ENCODE measurements around the gene HIC1. TPM values are rescaled to one million over a fixed set of nuclear protein-coding genes. Genes with fewer than 3 reads are reported as not detected.

The HIC1 gene
- total RNA-seq, 1 donor from 2014 or later, result 21.6 TPM

GRCh38 chr17:2034806-2035540 lies 19.9 kb upstream of the HIC1 start:
- no peak overlapping the region for H3K27ac Mint-ChIP-seq
- no peak for TF ChIP-seq CTCF (conservative IDR thresholded peaks at IDR 0.05)
- H3K4me3 Mint-ChIP-seq, result no peak overlapping the region
- H3K9me3 Mint-ChIP-seq, result no peaks in the 10 kb centered on the region
- H3K36me3 Mint-ChIP-seq, result peaks cover 4% of the 10 kb centered on the region
- DNase-seq (ENCODE audit: extremely low spot score, unreplicated experiment), result no peak
- H3K27me3 Mint-ChIP-seq, result peaks cover 4% of the 10 kb centered on the region
- peaks cover 14% of the 10 kb centered on the region for H3K4me1 Mint-ChIP-seq (ENCODE audit: unreplicated experiment)

GRCh38 chr17:2035541-2036488 lies 19.1 kb upstream of the HIC1 start:
- TF ChIP-seq CTCF (conservative IDR thresholded peaks at IDR 0.05), result no peak
- Mint-ChIP-seq H3K27me3 (no peaks in the 10 kb centered on the region), H3K36me3 (peaks cover 4% of the 10 kb centered on the region), H3K9me3 (no peaks in the 10 kb centered on the region), H3K27ac (no peak overlapping the region), H3K4me1 (ENCODE audit: unreplicated experiment) (peaks cover 9% of the 10 kb centered on the region), H3K4me3 (no peak overlapping the region)
- DNase-seq (ENCODE audit: extremely low spot score, unreplicated experiment), result no peak

GRCh38 chr17:2037155-2037554 lies 17.7 kb upstream of the HIC1 start:
- peaks cover 7% of the 10 kb centered on the region for H3K4me1 Mint-ChIP-seq (ENCODE audit: unreplicated experiment)
- H3K4me3 Mint-ChIP-seq, result no peak overlapping the region
- no peak overlapping the region for H3K27ac Mint-ChIP-seq
- H3K9me3 Mint-ChIP-seq, result no peaks in the 10 kb centered on the region
- no peak for TF ChIP-seq CTCF (conservative IDR thresholded peaks at IDR 0.05)
- no peaks in the 10 kb centered on the region for H3K27me3 Mint-ChIP-seq
- DNase-seq (ENCODE audit: extremely low spot score, unreplicated experiment), result no peak
- peaks cover 4% of the 10 kb centered on the region for H3K36me3 Mint-ChIP-seq

DNA sequence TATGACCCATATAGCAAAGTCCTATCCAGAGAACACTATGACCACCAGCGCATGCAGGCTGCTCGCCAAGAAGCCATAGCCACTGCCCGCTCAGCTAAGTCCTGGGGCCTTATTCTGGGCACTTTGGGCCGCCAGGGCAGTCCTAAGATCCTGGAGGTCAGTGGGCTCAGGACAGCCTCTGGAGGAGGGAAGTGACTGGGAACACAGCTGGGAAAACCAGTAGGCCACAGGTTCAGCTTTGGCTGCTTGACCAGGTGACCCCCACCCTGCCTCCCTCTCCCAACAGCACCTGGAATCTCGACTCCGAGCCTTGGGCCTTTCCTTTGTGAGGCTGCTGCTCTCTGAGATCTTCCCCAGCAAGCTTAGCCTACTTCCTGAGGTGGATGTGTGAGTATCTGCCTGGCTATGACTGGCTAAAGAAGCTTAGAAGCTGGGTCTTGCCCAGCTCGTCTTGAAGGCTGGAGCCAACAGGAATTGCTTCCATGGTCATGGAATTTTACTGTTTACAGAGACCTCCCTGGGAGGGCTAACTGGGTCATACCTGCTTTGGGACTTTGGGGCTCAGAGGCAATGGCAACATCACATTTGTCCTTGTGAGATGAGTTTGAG lies 14.6 kb upstream of the HIC1 start:
- no peak for DNase-seq (ENCODE audit: extremely low spot score, unreplicated experiment)
- H3K27me3 Mint-ChIP-seq, result no peaks in the 10 kb centered on the region
- H3K27ac Mint-ChIP-seq, result peak overlapping the region; percentile 76
- TF ChIP-seq CTCF (conservative IDR thresholded peaks at IDR 0.05), result no peak
- peak overlapping the region; percentile 95 for H3K4me3 Mint-ChIP-seq
- peaks cover 12% of the 10 kb centered on the region for H3K36me3 Mint-ChIP-seq
- peaks cover 13% of the 10 kb centered on the region for H3K4me1 Mint-ChIP-seq (ENCODE audit: unreplicated experiment)
- no peaks in the 10 kb centered on the region for H3K9me3 Mint-ChIP-seq

DNA sequence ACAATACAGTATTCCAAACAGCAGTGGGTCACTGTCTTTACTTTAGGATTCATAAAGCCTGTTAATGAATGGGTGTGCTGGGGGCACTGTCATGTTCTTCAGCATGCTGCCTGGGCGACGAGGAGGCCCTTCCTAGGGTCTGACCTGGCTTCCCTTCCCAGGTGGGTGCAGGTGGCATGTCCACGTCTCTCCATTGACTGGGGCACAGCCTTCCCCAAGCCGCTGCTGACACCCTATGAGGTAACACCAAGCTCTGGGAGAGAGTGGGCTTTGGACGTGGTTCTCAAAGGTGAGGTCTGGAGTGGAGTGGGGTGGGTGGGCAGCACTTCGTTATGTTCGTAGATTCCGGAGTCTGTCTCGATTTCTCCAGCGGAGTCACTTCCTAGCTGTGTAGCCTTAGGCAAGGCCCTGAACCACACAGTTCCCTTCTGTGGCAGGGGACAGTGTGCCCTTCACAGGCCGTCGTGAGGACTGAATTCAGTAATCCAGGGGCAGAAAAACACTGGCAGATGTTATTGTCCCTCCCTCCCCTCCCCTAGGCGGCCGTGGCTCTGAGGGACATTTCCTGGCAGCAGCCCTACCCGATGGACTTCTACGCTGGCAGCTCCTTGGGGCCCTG lies 13.9 kb upstream of the HIC1 start:
- no peaks in the 10 kb centered on the region for H3K27me3 Mint-ChIP-seq
- peaks cover 13% of the 10 kb centered on the region for H3K4me1 Mint-ChIP-seq (ENCODE audit: unreplicated experiment)
- H3K36me3 Mint-ChIP-seq, result peaks cover 12% of the 10 kb centered on the region
- no peak for DNase-seq (ENCODE audit: extremely low spot score, unreplicated experiment)
- no peaks in the 10 kb centered on the region for H3K9me3 Mint-ChIP-seq
- H3K4me3 Mint-ChIP-seq, result peak overlapping the region; percentile 95
- TF ChIP-seq CTCF (conservative IDR thresholded peaks at IDR 0.05), result no peak
- peak overlapping the region; percentile 76 for H3K27ac Mint-ChIP-seq

Data from type B pancreatic cell (in vitro differentiated cells).